HT1080 (cell line): ENCODE measurements around the gene ELMOD3. TPM values are rescaled to one million over a fixed set of nuclear protein-coding genes. Genes with fewer than 3 reads are reported as not detected.
"Not testable (repeated sequence)": the region's sequence is repeated elsewhere in the genome, so short reads cannot be mapped to it uniquely, and the experiment has no call there.

Experiments
- DNase-seq: peaks from one replicate; pipeline ENCODE4 v3.0.0-alpha.2; 2015; ENCODE audit warnings: low read depth
- total RNA-seq: library from RNA; depleted of rRNA; stranded (reverse); fragments of >200 nt; shearing (Covaris generic); gene quantifications from 2 replicates; pipeline ENCODE4 v1.2.3, GENCODE V29; 2014

Gene ELMOD3
- total RNA-seq, 1 experiment from 2014 or later, result 11.4 TPM

DNA sequence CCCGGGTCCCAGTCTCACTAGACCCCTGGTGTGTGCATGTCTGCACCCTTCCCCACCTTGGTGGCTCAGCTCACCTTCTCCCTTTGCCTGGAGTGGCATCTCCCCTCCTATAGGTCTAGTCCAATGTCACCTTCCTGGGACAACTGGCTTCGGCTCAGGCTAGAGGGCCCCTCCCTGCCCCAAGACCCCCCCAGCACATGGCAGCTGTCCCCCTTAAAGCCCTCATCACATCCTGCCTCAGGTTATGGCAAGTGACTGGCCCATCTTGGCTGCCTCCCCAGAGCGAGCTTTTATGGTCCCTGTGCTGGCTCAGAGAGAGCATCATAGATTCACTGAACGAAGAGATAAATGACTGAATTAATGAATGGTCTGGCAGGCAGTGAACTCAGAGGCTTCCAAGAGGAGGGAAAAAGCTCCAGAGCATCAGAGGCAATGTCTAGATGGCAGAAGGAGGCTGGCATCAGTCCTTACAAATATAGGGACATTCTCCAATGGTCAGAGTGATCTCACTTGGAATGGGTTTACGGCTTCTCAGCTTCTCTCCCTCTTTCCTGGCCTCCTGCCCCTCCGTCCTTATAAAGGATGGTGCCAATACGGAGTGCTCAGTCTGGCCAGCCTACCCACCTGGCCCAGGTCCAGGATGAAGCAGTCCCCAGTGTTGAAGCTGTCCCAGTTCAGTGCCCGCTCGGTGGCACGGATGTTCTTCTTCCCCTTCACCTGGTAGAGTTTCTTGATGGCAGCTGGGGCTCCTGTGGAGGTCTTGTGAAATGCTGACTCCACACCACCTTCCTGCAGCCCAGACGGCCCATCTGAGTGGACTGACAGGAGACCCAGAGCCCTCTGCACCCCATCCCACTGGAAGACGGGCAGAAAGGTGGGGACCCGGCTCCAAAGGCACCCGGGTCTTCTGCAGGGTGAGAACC, 46.2 kb downstream of the ELMOD3 start:
- no peak for DNase-seq

DNA sequence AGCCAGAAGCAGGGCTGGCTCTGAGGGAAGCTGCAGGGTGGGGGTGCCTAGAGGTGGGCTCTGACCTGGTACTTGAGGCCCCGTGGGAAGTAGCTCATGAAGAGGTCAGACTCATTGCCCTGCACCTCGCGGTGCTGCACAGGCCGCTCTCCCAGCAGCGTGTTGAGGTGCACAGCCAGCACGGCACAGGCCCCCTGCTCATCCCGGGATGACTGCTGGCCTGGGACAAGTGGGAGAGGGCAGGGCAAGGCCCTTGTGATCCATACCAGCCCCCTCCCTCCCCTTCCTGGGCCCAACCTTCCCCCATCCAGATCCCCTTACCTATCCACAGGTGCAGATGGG, 46.9 kb downstream of the ELMOD3 start:
- no peak for DNase-seq

DNA sequence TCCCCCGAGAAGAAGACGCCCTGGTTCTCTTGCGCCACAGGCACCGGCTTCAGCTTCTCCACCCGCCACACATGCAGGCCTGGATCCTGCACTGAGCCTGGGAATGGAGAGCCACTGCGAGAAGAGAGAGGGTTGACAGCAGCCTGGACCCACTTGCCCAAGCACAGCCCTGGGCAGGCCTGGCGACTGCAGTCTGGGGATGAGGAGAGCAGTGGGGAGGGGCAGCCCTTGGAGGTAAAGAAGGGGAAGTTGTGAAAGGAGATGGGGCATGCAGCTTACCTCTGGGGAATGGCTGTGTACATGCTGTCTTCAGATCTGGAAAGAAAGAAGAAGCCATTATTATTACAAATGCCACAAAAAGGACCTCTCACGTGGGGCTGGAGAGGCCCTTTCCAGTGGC, 47.3 kb downstream of the ELMOD3 start:
- no peak for DNase-seq

DNA sequence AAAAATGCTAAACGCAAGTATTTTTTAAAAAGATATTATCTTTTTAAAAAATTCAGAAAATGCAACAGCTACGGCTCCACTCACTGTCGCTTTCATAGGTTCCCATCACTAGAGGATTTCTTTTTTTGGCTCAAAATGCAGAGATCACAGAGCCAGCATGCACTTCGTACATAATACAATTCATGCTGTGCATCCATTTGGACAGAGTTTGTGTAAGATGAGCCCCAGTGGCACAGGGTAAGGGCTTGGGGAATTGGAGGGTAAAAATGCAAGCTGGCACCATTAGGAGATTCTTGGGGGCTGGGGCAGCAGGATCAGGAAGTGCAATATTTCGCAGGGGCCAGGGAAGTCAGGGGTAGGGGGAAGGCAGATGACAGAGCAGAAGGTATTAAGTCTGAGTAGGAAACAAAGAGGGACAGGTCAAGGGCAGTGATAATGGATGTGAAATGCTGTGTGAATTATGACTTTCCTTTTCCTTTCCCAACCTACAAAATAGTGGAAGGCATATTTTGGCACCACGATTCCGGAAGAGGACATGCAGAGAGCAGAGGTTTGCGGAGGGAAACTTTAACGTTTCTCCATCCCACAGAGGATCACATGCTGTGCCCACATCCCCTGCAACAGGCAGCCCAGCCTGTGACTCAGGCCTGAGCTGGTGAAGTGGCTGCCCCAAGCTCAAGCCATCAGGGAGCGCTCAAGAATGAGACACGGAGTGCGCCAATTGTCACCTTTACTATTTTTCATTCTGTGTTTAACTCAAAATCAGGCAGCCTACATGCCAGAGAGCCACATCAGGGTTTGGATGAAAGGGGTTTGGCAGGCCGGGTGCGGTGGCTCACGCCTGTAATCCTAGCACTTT, 50.9 kb downstream of the ELMOD3 start:
- peak; percentile 96 for DNase-seq

DNA sequence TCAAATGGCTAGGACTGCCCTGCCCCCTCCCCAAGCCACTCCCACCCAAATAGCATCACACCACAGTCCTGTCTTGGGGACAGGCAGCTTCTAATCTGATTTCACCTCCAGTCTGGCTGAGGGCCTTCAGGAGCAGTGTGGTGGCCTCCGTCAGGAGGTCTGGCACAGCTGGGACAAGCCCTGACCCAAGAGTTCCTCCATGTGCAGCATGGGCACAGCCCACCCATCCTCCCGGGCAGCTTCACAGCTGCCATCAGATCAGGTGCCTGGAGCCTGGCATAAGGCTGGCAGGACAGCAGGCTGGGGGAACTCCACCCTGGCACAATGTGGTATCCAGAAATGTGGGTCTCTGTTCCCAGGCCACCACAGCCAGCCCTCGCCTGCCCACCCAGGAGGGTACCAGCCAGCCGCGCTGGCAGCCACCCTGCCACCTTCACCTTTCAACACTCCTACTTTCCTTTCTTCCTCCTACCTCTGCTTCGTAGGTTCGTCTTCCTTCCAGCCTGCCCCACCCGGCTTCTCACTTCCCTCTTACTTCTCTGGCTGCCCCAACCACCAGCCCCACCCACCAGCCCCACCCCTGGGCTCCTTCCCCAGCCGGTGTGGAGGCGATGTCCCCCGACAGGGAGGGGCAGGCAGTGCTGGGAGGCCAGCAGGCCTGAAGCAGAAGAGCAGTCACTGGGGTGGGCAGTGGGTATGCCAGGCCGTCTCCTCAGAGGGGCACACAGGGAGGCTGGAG, 55.4 kb downstream of the ELMOD3 start, which contains the start of gene CAPG:
Gene CAPG, minus strand, starts transcription at position 522 of the 739 bp plus-strand sequence. CDS start 8,221 bp downstream, outside the sequence.
- peak; percentile 75 for DNase-seq

DNA sequence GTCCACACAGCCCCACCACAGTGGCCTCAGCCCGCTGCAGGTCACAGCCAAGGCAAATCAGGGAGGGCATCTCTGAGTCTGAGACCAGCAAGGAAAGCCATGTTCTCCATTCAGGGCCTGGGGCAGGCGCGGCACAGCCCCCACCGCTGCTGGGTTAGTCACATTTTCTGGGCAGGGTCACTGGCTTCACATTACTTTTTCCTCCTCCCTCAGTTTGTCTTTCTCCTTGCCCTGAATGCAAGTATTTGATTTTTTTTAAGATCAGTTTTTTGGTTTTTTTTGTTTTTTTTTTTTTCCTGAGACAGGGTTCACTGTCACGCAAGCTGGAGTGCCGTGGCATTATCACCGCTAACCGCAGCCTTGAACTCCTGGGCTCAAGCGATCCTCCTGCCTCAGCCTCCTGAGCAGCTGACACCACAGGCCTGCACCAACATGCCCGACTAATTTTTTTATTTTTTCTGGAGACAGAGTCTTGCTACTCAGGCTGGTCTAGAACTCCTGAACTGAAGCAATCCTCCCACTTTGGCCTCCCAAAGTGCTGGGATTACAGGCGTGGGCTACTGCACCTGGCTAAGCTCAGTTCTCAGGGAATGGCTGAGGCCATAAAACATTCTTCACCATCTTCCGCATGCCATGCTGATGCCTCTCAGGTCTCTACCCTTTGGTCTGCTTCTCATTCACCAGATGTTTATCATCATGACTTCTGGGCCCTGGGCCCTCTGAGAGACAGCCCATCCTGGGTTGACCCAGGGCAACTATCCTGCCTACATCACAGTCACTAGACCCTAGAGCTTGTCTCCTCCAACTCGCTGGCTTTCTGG, 56.2 kb downstream of the ELMOD3 start:
- peak; percentile 70 for DNase-seq

DNA sequence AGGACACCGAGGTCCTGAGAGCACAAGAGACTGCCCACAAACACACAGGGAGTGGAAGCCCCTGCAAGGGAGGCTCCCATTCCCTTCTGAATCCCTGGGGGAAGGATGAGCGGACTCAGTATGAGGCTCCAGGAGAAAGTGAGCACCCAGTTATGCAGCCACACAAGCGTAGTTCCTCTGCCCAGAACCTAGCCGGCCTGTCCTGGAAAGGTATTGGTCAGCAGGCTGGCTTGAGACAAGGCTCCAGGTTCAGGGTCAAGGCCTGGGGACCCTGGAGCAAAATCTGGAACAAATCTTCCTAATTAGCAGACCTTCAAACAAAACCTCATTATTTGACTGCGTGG, 56.8 kb downstream of the ELMOD3 start:
- DNase-seq, result no peak

DNA sequence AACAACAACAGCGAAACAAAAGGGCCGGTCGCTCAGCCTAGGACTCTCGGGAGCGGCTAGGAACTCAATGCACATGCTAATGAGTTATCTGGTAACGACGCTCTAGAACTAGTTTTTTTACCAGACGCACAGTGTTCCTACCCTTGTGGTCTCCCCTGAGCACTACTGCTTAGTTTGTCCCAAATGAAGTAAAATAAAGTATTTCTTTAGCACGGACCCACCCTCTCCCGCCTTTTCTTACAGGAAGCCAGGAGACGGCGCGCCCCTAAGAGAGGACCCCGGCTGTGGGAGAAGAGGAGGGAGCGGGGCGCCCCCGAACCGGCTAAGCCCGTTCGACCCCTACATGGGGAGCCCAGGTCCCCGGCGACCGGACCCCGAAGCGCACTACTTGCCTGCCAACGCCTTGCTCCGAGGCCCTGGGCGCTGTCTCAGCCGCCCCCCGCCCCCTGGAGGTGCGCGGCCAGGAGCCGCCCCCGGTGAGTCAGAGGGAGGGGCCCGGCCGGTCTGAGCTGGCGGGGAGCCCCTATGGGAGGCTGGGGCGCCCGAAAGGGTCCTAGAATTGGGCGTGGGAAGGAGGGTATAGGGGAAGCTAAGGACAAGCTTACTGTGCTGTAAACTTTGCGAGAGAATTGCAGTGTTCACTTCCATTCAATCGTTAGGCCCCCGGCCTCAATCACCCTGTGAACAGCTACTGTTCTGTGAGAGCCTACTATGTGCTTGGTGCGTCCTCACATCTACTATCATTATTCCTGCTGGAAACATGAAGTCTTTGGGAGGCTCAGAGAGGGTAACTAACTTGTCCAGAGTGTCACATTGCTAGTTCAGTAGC, 59.2 kb downstream of the ELMOD3 start:
- no peak for DNase-seq

DNA sequence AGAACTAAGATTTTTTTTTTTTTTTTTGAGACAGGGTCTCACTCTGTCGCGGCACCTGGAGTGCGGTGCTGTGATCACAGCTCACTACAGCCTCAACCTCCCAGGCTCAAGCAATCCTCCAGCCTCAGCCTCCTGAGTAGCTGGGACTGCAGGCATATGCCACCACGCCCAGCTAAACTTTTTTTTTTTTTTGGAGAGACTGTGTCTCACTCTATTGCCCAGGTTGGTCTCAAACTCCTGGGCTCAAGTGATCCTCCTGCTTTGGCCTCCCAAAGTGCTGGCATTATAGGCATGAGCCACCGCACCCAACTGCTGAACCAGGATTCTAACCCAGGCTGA, 59.8 kb downstream of the ELMOD3 start:
- not testable (repeated sequence) for DNase-seq

DNA sequence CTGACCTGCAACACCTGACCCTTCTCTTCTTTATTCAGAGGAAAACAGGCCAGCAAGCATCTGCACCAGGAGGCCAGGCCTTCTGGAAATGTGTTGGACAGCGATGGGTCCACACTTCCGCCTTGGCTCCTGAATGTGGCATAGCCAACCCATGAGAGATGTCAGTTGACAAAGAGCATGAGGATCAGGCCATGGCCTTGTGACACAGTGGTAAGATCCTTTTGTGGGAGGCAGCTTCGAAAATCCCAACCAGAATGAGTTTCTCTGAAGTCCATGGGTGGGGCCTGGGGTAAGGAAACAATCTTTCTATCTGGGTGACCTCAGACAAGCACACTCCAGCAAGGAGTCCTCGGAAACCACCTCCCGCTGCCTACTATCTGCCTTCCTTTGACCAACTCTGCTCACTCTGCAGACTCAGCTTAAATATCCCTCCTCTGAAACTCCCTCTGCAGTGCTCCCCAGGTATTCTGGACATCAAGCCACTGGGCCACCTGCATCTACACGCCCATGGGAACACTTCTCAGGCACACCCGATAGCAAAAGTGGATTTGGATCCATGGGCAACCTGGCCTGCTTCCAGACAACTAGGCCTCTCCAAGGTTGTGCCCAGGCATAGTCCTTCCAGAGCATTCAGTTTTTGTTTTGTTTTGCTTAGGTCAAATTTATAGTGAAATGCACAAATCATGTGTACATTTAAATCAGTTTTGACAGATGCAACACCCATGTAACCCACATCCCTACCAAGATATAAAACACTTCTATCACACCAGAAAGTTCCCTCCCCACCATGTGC, 60.4 kb downstream of the ELMOD3 start:
- no peak for DNase-seq

DNA sequence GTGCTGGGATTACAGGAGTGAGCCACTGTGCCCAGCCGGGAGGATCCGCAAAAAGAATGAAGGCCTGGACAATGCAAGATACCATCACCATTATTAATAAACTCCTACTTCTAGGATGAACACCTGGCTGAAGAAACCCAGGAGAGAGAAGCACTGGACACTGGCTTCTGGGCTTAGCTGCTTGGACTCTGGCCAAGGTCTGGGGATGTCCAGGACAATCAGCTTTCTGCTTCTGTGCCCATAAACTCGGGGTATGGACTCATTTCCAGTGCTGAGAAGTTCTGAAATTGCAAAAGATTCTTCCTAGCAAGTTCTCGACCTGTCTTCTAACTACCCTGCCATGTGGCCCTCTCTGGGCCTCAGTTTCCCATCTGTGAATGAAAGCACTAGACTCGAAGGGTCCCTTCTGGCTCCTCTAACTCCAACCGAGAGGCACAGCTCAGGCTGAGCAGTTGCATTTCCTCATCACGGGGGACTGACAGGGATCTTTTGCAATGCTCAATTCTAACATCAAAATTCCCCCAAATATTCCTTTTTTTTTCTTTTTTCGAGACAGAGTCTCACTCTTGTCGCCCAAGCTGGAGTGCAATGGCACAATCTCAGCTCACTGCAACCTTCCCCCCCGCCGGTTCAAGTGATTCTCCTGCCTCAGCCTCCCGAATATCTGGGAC, 61.5 kb downstream of the ELMOD3 start:
- DNase-seq, result no peak

DNA sequence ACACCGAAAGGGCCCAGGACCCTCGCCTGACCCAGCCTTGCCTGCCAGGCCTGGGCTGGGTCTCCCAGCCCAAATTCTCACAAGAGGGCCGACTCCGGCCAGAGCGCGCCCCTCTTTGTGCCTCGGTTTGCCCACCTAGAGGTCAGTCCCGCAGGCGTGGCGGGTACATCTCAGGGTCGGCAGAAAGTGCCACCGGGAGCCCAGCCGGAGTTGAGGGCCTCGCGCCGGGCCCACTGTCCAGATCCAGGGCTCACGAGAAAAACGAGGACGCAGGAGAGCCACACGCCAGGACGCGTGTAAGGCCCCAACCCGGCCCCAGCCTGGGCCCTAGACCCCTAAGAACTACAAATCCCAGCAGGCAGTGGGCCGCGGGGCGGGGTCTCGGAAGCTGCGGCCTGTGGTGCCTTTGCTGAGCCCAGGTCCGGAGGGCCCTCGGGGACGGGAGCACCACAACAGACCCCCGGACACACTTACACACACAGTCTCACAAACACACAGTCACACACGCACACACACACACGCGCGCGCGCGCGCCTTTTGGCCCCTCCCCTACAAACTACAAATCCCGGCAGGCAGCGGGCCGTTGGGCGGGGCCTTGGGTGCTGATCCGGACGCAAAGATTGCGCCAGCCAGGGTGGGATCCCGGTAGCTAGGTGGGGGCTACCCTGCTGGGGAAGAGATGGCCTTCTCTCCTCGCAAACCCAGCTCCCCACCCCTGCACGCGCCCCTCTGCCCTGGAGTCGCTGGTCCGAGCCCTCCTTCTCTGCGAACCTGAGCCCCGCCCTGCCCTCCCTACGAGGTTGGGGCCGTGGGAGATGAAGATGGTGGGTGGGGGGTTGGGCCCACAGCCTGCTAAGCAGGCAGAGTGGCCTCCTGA, 63.8 kb downstream of the ELMOD3 start, which contains the start of gene SH2D6:
Gene SH2D6, plus strand, starts transcription at position 583 of the 877 bp plus-strand sequence. CDS start 10,752 bp downstream, outside the sequence.
- peak; percentile 92 for DNase-seq

DNA sequence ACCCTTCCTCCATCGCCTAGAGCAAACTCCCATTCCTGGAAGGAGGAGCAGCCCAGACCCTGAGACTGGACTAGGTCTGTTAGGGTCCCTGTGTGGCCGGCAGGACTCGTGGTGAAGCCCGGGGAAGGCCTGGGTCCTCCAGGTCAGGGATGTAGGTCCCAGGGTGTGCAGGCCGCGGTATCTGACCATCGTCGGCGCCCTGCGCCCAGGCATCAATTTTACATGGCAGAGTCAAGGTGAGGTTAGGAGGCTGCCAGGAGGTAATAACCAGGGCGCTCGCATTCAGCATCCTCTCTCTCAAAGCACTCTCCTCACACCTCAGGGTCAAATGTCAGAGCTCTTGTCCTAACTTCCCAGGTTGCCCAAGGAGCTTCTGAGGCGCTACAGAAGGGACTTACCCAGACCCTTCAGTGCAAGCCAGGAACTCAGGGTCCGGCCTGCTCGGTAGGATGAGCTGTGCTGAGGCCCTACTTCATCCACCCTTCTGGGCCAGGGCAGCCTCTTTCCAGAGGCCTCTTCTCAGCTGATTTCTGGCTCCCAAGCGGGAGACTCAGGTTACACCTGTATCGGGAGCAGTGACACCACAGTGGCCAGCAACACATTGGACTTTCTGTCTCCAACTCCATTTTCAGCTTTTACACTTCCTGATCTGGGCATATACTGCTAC, 64.6 kb downstream of the ELMOD3 start:
- no peak for DNase-seq

DNA sequence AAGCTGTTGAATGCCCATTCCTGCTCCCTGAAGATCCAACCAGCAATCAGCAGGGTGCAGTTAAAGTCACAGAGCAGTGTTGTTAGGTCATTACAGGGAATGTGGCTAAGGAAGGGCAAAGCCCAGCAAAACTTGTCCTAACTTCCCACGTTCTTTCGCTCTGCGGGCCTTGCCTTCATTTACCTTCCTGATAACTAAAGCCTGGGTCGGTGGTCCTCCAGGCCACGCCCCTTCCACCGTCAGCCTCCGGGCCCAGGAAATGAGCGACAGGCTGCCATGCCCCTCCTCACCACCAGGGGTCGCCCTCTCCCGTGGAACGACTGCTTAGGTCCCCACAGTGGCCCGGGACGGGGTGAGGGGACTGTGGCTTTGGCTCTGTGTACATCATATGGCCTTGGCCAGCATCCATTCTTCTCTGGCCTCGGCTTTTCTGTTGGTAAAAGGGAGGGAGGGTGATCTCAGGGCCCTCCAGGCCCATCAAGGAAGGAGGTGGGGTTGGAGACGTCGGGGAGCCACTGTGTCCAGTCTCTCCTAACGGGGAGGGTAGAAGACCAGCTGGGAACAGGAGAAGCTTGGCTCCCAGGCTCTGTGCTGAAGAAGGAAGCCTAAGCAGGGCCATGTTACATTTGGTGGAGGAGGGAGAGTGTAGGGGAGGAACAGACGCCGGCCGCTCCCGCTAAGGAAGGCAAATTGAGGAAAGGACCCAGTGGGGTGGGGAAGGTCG, 66.1 kb downstream of the ELMOD3 start:
- DNase-seq, result peak; percentile 74

DNA sequence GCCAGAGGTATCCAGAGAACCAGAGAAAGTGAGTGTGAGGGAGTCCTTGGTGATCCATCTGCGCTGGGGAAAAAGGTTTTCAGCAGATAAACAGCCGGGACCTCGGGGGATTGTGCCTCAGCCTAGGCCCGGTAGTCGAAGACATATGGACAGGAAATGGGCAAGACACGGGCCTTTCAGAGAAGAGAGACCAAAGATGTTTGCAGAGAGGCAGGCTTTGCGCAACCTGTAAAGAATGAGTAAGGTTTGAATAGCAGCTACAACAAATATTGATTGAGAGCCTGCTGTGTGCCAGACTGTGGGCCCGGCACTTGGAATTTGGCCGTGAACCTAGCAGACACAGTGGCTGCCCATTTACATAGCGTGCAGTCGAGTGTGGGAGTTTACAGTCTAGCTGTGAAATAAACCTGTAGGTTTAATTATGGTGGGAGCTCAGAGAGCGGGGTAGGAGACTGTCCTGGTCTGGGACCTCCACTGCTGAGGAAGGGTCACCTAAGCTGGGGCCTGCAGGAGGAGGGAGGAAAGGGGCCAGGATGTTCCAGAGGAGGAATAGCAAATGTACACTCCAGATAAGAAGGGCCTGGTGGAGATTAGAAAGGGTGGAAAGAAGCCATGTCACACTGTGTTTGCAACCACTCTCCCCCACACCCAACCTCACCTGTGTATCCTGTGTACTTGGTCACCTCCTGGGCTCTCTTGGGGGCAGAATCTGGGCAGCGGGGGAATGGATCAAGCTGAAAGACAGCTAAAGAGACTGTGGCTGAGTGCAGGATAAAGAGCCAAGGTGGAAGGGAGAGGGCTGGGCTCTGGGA, 66.9 kb downstream of the ELMOD3 start:
- peak; percentile 66 for DNase-seq
